ENCODE results near the gene FIBCD1. TPM values are rescaled to one million over a fixed set of nuclear protein-coding genes. Genes with fewer than 3 reads are reported as not detected.

Gene FIBCD1
- total RNA-seq, 2 experiments from 2014 or later, result not detected

GRCh38 chr9:130975932-130976841 is 37.1 kb upstream of the FIBCD1 start:
- Histone ChIP-seq H3K27ac (ENCODE audit: low read depth, low read length, poor library complexity, severe bottlenecking) (no peak overlapping the region), H3K9me3 (ENCODE audit: low read length) (no peaks in the 10 kb centered on the region), H3K9me2 (ENCODE audit: insufficient read depth, low read length) (no peaks in the 10 kb centered on the region), H3K36me3 (ENCODE audit: insufficient read depth, low read length) (no peaks in the 10 kb centered on the region), H3K4me1 (ENCODE audit: insufficient read depth, low read length, poor library complexity, severe bottlenecking) (no peaks in the 10 kb centered on the region), H3K4me3 (ENCODE audit: low read depth, low read length, poor library complexity, severe bottlenecking) (no peak overlapping the region), H4K20me1 (ENCODE audit: insufficient read depth, low read length) (no peaks in the 10 kb centered on the region), H2AFZ (ENCODE audit: low read length) (no peak overlapping the region), H3K79me2 (ENCODE audit: insufficient read depth, low read depth, low read length) (no peaks in the 10 kb centered on the region), H3K4me2 (ENCODE audit: low read length) (no peak overlapping the region)
- TF ChIP-seq EZH2phosphoT487 (IDR thresholded peaks at IDR 0.05; ENCODE audit: borderline replicate concordance, low read depth, low read length) (no peak), CTCF (conservative IDR thresholded peaks at IDR 0.05; ENCODE audit: low read length) (no peak)
- intact Hi-C loops (cut with micrococcal nuclease; ENCODE audit: unreplicated experiment), result no loop called here
- DNase-seq (ENCODE audit: low spot score), result no peak
- ChIA-PET POLR2A (no interaction called here), CTCF (ENCODE audit: unreplicated experiment) (no interaction called here)
- BruUV-seq (replicated peaks), result no TSS peak

GRCh38 chr9:130975156-130975555 is 36.1 kb upstream of the FIBCD1 start:
- Histone ChIP-seq H3K27ac (ENCODE audit: low read depth, low read length, poor library complexity, severe bottlenecking) (no peak overlapping the region), H3K9me2 (ENCODE audit: insufficient read depth, low read length) (no peaks in the 10 kb centered on the region), H2AFZ (ENCODE audit: low read length) (no peak overlapping the region), H3K4me1 (ENCODE audit: insufficient read depth, low read length, poor library complexity, severe bottlenecking) (no peaks in the 10 kb centered on the region), H4K20me1 (ENCODE audit: insufficient read depth, low read length) (no peaks in the 10 kb centered on the region), H3K4me3 (ENCODE audit: low read depth, low read length, poor library complexity, severe bottlenecking) (no peak overlapping the region), H3K36me3 (ENCODE audit: insufficient read depth, low read length) (no peaks in the 10 kb centered on the region), H3K4me2 (ENCODE audit: low read length) (no peak overlapping the region), H3K9me3 (ENCODE audit: low read length) (no peaks in the 10 kb centered on the region), H3K79me2 (ENCODE audit: insufficient read depth, low read depth, low read length) (no peaks in the 10 kb centered on the region)
- BruUV-seq (replicated peaks), result no TSS peak
- intact Hi-C loops (cut with micrococcal nuclease; ENCODE audit: unreplicated experiment), result no loop called here
- CTCF ChIA-PET (ENCODE audit: unreplicated experiment), result no interaction called here
- TF ChIP-seq CTCF (conservative IDR thresholded peaks at IDR 0.05; ENCODE audit: low read length) (no peak), EZH2phosphoT487 (IDR thresholded peaks at IDR 0.05; ENCODE audit: borderline replicate concordance, low read depth, low read length) (no peak)
- POLR2A ChIA-PET, result interaction anchor here (1.1 kb wide), 1 partner anchor 10 kb away, joined by 3 read pairs; no protein-coding TSS in a partner anchor
- no peak for DNase-seq (ENCODE audit: low spot score)

GRCh38 chr9:130974697-130975096 is 35.6 kb upstream of the FIBCD1 start:
- H3K4me1 ChIP-seq (ENCODE audit: insufficient read depth, low read length, poor library complexity, severe bottlenecking), result no peaks in the 10 kb centered on the region
- H4K20me1 ChIP-seq (ENCODE audit: insufficient read depth, low read length), result no peaks in the 10 kb centered on the region
- TF ChIP-seq EZH2phosphoT487 (IDR thresholded peaks at IDR 0.05; ENCODE audit: borderline replicate concordance, low read depth, low read length) (no peak), CTCF (conservative IDR thresholded peaks at IDR 0.05; ENCODE audit: low read length) (no peak)
- no peak overlapping the region for H2AFZ ChIP-seq (ENCODE audit: low read length)
- intact Hi-C loops (cut with micrococcal nuclease; ENCODE audit: unreplicated experiment), result no loop called here
- no peaks in the 10 kb centered on the region for H3K36me3 ChIP-seq (ENCODE audit: insufficient read depth, low read length)
- DNase-seq (ENCODE audit: low spot score), result no peak
- POLR2A ChIA-PET, result interaction anchor here (0.6 to 1.1 kb wide), 2 partner anchors 10 to 44 kb away, joined by 3 to 4 read pairs; no protein-coding TSS in a partner anchor
- BruUV-seq (replicated peaks), result no TSS peak
- no peak overlapping the region for H3K4me3 ChIP-seq (ENCODE audit: low read depth, low read length, poor library complexity, severe bottlenecking)
- H3K27ac ChIP-seq (ENCODE audit: low read depth, low read length, poor library complexity, severe bottlenecking), result no peak overlapping the region
- H3K4me2 ChIP-seq (ENCODE audit: low read length), result no peak overlapping the region
- H3K9me2 ChIP-seq (ENCODE audit: insufficient read depth, low read length), result no peaks in the 10 kb centered on the region
- H3K79me2 ChIP-seq (ENCODE audit: insufficient read depth, low read depth, low read length), result no peaks in the 10 kb centered on the region
- H3K9me3 ChIP-seq (ENCODE audit: low read length), result no peaks in the 10 kb centered on the region
- CTCF ChIA-PET (ENCODE audit: unreplicated experiment), result no interaction called here

Measured in OCI-LY7 (cell line).